HPDE6-E6E7 (cell line): ENCODE measurements around the gene IKZF2.

Source experiments
- DNase-seq: peaks from one replicate; pipeline ENCODE4 v3.0.0; 2011; ENCODE audit warnings: missing footprints; ENCODE audit errors: extremely low spot score

Gene IKZF2

GRCh38 chr2:213152888-213153287 lies 1.5 kb upstream of the IKZF2 start:
- no peak for DNase-seq

- DNase-seq = peak; percentile 50
Observed at GRCh38 chr2:213152065-213152794, 818 bp upstream of the IKZF2 start.

GRCh38 chr2:213150315-213151097 lies 906 bp downstream of the IKZF2 start:
- DNase-seq = peak; percentile 14

GRCh38 chr2:213149949-213150314 lies 1.5 kb downstream of the IKZF2 start:
- DNase-seq = no peak

GRCh38 chr2:213149294-213149875 lies 2.0 kb downstream of the IKZF2 start:
- DNase-seq = no peak

GRCh38 chr2:213148572-213149261 lies 2.7 kb downstream of the IKZF2 start:
- DNase-seq = no peak

GRCh38 chr2:213147538-213147937 lies 3.9 kb downstream of the IKZF2 start:
- DNase-seq = no peak

GRCh38 chr2:213145715-213146242 lies 5.6 kb downstream of the IKZF2 start:
- DNase-seq = no peak

GRCh38 chr2:213137064-213137463 lies 14.3 kb downstream of the IKZF2 start:
- no peak for DNase-seq

GRCh38 chr2:213129311-213129710 lies 22.1 kb downstream of the IKZF2 start:
- no peak for DNase-seq

GRCh38 chr2:213125646-213126347 lies 25.6 kb downstream of the IKZF2 start:
- no peak for DNase-seq

- no peak for DNase-seq
Observed at GRCh38 chr2:213122725-213123124, 28.7 kb downstream of the IKZF2 start.

GRCh38 chr2:213121690-213122089 lies 29.7 kb downstream of the IKZF2 start:
- no peak for DNase-seq

GRCh38 chr2:213119061-213119809 lies 32.2 kb downstream of the IKZF2 start:
- DNase-seq = peak; percentile 41

- no peak for DNase-seq
Observed at GRCh38 chr2:213108308-213108707, 43.1 kb downstream of the IKZF2 start.

- no peak for DNase-seq
Observed at GRCh38 chr2:213107728-213108127, 43.7 kb downstream of the IKZF2 start.

- DNase-seq = no peak
Observed at GRCh38 chr2:213105212-213105611, 46.2 kb downstream of the IKZF2 start.

GRCh38 chr2:213104903-213105202 lies 46.6 kb downstream of the IKZF2 start:
- no peak for DNase-seq

GRCh38 chr2:213104092-213104902 lies 47.1 kb downstream of the IKZF2 start:
- no peak for DNase-seq
